CD4-positive, alpha-beta T cell treated with Interleukin-6 at 100 ng/mL for 8 hours (primary cell): Measurements from ENCODE around the gene TOMM40L.

ENCODE experiments used
- DNase-seq: peaks from one replicate; pipeline ENCODE4 v3.0.0-alpha.2; 2020; ENCODE audit warnings: mixed read lengths, low spot score

The TOMM40L gene

DNA sequence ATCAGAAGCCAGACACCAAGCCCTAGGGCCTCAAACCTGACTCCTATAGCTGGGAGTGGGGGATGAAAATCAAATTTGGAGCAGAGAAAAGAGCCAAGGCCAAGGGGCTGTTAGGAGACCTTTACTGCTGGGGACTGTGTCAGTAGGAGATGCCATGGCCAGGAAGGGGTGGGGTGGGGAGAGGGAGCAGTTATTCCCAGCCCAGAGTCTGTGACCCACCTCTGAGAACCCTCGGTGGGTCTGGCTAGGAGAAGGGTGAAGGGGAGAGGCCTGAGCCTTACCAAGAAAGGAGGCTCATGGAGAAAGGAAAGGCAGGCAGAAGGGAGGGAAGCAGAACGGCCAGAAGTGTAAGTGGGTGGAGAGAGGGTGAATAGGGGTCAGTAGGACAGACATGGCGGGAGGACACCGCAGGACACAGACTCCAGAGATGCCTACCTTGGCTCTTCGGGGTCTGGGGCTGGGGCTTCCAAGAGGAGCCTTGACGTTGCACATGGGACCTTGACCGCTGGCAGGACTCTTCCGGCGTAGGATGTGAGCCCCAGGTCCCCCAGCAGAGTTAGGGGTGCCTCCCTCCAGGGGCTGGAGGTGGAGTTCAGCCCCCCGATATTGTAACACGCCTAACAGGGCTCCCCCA is 28.2 kb upstream of the TOMM40L start:
- DNase-seq: no peak

DNA sequence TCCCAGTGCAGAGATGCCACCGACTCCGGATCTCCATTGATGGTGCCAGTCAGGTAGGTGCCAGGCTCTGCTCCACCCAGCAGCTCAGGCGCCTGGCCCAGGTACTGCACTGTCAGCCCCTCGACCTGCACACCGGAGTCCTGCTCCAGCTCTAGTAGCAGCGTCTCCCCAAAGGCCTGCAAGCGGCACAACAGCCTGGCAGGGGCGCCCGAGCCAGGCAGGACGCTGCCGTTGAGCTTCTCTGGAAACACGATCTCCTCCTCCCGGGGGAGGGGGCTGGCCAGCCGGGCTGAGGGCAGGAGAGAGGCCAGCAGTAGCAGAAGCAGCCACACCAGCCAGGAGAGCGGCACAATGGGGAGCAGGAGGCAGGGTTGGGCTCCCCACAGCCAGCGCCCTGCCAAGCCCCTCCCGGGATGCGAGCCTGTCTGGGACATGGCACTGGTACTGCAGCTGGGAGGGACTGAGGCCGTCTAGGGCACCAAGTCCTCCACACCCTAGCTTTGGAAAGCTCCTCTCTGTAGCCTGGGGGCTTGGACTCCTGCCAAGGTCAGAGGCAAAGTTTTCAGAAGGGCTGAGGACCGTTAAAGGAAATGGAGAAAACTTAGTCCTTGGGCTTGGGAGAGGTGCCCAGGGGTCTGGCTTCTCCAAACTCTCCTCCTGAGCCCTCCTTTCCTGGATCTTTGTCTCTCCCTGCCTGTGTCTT is 27.5 kb upstream of the TOMM40L start:
- no peak for DNase-seq

DNA sequence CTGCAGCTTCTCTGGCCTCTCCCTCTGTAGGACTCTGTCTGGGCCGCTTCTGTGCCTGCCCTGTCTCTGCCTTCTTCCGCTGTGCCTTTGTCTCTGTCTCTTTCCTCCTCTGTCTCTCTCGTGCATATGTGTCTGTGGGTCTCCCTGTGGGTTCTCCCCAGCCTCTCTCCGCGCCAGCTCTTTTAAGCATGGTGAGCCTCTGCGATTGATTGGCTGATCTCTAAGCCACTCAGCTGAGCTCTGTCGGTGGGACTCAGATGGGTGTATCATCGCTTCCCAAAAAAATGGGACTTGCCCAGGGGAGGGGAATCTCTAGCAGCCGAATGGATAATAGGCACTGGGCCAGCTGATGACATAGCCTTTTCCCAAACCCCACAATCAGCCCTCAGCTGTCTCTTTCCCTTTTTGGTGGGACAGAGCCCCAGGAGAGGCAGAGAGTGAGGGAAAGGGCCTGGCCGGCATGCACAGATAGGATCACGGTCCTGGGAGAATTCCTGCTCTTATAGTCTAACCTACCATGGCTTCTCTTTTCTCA is 26.9 kb upstream of the TOMM40L start, which contains the start of gene ADAMTS4:
Gene ADAMTS4, minus strand, starts transcription at position 158 of the 535 bp plus-strand sequence. CDS start 427 bp downstream, outside the sequence.
- no peak for DNase-seq

DNA sequence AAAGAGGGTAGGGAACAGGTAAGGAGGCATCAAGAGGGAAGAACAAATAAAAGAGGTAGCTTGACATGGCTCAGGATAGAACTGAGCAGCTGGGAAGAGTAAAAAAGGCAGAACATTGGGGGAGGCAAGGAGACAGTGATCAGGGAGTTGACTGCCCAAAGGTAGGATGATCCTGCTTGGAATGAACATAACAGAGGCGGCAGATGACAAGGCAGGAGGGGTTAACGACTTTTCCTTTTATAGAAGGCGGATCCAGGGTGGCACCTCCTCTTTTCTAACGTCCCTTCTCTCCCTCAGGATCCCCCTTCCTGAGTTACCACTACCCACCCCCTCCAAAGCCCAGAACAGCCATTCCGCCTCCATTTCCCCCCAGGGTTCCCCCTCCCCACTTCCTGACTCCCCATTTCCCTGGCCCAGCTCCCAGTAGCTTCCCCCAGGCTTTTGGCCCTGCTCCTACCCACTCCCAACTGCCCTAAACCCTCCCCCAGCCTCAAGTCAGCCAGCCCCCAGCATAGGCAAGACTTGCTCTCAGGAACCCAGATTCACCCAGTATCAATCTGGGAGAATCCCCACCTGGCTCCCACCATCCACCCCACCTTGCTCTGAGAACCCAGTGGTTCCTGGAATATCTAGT is 26.2 kb upstream of the TOMM40L start:
- DNase-seq: no peak

DNA sequence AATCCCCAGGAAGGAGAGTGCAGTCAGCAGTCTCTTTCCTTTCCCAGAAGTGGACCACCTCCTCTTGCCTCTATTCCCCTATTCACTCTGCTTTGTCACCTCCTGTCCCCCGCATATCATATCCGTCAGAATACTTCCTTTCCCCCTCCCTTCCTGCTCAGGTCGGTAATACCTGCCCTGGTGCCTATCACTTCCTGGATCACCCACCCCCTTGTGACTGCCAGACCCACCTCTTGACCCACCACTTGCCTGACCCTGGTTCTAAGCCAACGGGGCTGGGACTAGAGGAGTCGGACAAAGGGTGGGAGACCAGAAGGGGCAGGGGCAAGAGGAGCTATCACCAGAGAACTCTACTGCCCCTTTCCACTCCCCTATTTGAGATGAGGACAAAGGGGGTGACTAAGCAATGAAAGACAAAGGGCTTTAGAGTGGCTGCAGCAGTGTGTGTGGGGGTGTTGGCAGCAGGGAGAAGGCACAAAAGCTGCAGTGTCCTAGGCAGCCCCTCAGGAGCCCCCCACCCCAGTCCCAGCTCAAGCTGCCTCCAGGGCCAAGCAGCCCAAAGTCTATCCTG is 25.4 kb upstream of the TOMM40L start:
- DNase-seq: no peak

DNA sequence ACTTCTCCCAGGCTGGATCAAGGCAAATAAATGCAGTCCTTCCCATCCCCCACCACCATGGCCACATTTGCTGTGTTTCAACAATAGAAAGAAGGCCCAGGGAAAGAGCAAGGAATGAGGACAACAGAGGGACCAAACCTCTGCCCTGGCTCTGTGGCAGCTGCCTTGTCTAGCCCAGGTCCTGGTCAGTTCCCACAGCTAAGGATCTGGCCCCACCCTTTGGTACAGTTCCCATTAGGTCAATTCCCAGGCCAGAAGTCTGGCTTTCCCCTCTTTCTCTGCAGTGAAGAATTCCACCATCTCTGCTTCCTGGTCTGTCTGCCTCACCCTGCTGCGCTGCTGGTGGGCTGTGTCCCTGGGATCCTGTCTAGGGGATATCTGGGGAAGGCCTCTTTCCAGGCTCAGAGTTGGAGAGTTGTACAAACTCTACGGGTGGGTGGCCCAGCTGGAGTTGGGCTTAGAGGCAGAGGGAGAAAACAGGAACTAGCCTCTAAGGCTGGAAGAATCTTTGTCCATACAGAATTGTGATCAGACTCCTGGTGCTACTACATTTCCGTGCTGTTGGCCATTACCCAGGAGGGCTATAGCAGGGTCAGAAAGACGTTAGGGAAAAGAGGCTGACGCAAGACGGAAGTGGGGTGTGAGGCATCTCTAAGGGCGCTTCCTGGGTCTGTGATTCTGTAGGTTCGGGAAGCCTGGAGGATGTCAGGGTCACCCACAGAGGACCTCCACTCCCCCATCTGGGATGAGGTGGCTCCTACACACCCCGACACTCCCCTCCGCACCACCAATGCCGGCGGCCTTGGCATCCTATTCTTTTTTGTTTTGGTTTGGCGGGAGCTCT is 24.6 kb upstream of the TOMM40L start:
- DNase-seq: no peak

DNA sequence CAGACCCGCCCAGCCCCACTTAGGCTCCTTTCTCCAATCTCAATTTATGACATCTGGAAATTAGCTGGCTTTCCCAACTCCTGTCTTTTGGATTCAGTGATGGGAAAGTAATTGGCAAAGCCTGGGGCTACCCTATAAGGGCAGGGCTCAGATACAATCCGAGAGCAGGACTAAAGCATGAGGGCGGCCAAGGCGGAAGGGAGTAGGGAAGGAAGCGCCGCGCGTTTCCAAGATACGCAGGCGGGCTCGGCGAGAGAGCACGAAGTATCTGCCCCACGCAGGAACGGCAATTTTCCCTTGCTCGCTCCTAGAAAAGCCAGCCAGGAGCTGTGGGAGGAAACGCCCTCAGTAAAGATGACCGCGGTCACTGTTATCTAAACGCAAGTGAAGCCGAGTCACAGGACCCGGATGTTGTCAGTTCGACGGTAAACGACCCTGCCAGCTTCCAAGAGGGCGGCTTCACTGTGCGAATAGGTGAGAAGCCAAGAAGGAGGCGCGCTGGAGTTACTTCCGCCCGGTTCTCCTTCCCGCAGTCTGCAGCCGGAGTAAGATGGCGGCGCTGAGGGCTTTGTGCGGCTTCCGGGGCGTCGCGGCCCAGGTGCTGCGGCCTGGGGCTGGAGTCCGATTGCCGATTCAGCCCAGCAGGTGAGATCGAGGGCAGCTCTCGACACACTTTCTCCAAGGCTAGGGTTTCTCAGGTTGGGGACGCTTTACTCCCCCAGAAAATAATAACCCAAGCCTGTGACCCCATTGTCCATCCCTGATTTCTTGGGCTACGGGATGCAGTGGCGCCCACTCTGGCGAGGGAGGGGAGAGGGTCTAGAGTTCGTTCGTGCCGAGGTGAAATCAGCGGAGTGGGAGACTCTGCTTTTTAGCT is 23.8 kb upstream of the TOMM40L start, which contains the start of gene NDUFS2:
Gene NDUFS2, plus strand, starts transcription at position 532 of the 877 bp plus-strand sequence. Its CDS starts 19 bp downstream, at position 551.
- DNase-seq: peak; percentile 97

DNA sequence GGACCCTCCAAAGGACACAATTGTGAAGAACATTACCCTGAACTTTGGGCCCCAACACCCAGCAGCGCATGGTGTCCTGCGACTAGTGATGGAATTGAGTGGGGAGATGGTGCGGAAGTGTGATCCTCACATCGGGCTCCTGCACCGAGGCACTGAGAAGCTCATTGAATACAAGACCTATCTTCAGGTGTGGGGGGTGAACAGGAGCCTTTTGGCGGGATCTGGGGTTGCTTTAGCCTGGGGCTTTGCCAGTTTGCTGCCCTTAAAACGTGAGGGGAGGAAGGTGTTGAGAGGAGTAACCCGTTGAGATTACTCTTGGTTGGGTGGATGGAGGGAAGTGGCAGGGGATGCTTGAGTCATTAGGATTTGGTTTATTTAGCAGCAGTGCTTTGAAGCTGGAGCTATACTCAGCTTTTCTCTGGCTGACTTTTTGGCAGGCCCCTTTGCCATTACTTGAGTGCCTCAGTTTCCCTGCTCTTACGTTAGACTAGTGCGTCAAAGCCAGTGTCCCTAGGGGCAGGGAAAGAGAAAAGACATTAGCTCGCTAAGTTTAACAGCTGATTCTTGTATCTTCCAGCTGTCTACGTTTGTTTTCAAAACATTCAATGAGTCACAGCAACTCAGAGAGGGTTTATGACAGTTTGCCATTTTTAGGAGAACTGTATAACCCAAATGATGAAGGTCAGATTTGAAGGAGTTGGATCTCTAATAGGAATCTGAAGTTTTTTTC is 19.3 kb upstream of the TOMM40L start:
- DNase-seq: no peak

DNA sequence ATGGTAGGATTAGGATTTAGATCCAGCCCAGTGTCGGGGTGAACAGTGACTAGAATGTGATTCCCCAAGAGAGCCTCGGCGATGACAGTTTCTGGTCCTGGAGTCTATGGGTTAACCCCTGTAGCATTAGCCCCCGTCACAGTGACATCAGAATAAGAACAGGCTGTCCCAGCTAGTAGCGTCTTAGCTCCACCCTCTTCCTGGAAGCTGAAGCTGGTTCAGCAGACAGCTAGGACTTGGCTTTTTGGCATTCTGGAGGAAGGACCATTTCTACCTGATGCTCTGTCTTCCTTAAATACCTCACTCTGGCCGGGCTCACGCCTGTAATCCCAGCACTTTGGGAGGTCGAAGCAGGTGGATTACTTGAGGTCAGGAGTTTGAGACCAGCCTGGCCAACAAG is 18.7 kb upstream of the TOMM40L start:
- DNase-seq: no peak

DNA sequence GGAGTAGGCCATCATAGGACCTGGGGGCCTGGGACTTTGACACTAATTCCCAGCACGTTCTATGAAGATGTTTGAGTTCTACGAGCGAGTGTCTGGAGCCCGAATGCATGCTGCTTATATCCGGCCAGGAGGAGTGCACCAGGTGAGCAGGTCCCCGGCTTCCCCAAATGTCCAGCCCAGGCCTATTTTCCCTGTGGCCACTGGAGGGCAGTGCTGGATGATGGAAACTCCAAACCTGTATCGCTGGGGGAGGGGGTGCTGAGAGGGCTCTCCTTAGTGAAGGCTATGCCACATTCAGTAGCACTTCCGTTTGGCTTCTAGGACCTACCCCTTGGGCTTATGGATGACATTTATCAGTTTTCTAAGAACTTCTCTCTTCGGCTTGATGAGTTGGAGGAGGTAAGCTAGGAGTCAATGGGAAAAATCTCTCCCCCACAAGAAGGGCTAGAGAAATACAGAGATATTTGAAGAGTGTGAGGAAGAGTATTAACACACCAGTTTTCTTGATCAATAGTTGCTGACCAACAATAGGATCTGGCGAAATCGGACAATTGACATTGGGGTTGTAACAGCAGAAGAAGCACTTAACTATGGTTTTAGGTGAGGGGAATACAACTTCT is 16.0 kb upstream of the TOMM40L start:
- peak; percentile 69 for DNase-seq

DNA sequence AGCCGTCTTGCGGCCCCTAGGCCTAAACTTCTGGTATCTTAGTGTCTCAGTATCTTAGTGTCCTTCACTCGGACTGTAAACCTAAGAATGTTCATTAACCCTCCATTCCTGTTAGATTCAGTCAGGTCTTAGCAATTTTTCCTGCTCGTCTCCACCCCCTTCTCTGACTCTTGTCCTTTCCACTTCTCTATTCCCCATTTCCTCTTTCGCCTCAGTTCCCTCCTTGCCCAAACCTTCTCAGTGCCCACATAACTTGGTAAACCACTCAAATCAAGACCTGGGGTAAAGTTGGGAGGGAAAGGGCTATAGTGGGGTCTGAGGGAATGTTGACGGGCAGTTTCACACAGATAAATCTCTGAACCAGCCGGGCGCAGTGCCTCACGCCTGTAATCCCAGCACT is 11.5 kb upstream of the TOMM40L start:
- DNase-seq: no peak

DNA sequence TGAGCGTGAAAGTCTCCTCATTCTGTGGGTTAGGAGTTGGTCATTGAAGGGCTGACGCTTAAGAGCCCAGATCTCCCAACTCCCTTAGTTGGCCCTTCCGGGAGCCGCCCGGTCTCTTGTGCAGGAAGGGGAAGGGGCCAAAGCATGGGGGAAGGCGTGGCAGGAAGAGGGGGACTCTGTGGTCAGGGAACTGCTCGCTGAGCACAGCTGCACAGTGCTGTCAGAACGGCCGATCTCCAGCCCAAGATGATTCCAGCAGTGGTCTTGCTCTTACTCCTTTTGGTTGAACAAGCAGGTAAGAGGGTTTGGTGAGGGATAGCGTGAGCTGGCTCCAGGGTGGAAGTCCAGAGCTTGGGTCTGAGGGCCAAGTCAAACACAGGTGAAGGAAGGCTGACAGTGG is 10.8 kb upstream of the TOMM40L start, which contains the start of gene FCER1G:
Gene FCER1G, plus strand, starts transcription at position 220 of the 400 bp plus-strand sequence. Its CDS starts 27 bp downstream, at position 247.
- DNase-seq: no peak

DNA sequence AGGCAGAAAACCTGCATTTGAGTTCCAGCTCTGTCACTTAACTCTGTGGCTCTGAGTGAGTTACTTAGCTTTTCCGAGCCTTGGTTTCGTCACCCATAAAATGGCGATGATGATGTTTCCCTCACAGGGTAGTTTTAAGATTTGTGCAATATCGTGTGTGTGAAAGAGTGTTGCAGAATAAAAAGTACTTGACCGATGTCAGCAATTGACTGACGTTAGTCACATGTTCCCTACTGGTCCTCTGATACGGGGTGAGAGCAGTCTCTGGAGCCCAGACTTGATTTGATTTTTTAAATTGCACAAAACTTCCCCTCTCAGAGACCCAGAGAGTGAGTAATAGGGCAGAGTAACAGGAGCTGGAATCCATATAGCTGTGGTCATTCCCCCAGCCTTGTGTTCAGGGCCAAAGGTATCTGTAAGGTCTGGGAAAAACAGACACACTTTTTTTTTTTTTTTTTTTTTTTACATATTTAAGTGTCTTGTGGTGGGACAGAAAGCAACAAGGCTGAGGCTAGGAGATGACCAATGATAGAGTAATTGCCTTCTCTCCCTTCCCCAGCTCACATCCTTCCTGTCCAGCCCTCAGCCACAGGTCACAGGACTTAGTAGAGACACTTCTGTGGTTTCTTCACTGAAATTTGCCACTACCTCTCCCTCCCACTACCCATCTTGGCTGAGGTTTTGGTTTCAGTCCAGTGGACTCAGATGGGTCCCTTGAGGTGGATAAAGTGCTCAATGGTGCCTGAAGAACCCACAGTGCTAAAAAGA is 8.7 kb upstream of the TOMM40L start:
- DNase-seq: no peak

DNA sequence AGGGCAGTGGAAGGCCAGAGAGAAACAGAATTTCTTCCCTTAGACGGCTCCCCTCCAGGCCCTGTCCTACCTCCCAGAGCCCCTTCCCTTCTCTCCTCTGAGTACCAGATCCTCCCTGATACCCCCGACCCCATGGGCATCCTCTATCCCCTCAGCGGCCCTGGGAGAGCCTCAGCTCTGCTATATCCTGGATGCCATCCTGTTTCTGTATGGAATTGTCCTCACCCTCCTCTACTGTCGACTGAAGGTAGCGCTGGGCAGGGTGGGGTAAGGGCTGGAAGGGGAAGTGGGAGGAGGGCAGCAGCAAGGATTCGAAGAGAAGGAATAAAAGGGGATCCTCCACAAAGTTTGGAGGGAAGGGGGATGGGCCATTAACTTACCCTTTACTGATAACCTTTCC is 8.0 kb upstream of the TOMM40L start:
- no peak for DNase-seq

DNA sequence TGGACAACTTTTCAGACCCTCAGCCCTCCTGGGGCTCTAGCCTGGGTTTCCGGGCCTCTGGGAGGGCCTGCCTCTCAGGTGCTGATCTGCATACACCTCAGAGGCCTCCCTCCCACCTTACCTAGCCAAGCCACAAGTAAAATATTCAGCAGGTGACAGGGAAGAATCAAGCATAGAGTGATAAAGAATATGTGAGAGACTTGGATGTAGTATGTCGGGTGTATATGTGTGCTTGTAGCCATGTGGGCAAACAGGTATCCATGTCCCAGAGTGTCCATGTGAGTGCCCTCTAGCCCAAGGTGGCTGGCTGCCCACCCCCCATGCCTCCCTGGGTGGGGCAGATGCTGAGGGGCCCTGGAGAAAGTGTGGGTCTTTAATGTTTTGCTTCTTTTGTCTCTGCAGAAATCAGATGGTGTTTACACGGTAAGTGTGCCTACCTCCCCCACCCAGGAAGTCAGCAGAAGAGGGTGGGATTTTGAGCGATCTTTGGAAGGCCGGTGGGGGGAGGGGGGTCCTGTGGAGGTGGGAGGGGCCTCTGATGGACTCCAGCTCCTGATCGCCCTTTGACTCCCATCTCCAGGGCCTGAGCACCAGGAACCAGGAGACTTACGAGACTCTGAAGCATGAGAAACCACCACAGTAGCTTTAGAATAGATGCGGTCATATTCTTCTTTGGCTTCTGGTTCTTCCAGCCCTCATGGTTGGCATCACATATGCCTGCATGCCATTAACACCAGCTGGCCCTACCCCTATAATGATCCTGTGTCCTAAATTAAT is 7.4 kb upstream of the TOMM40L start:
- DNase-seq: no peak

DNA sequence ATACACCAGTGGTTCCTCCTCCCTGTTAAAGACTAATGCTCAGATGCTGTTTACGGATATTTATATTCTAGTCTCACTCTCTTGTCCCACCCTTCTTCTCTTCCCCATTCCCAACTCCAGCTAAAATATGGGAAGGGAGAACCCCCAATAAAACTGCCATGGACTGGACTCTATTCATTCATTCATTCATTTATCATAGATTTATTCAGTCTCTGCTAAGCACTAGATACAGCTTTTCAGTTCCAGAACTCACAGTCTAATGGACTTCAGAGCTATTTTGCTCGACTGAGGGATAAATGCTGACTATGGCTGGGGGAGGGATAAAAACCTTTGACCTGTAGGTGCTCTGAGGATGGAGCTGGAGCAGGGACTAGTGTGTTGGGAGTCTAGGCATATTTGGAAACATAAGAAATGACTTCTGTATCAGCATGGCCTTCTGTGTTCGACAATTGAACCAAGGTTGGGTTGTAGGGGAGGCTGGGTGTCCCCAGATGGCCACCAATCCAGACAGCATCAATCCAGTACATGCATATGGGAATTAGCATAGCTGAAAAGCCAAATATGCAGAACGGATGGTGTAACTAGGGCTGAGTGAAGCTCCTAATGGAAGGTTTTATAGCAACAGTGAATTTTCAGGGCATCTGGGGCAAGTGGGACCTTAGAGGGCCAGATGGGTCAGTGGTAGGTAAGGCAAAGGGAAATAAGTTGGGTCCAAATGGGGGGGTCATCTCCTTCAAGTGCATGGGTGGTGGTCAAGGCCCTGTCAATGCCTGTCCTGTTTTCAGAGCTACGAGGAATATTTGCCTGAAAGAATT is 6.6 kb upstream of the TOMM40L start:
- no peak for DNase-seq

DNA sequence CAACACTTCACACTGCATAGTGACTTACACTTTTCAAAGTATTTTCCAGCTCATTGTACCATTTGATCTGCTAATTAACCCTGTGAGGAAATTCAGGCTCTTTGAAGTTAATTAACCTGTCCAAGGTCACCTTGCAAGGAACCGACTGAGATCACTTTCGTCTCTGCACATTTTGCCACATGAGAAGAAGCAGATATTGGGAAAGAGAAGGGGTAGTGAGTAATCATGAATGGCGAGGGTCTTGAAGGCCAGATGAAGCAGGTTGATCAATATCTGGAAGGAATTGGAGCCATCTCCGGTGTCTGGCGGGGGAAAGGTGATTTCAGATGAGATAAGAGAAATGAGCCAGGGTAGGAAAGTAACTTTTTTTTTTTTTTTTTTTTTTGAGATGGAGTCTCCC is 5.9 kb upstream of the TOMM40L start:
- no peak for DNase-seq
